HG03135 (cell line): ENCODE results near the gene BRSK2.

Experiments used
- ATAC-seq: cut with Tn5 transposase; IDR thresholded peaks from one replicate; pipeline ENCODE4 v1.9.1; 2021; ENCODE audit warnings: mild to moderate bottlenecking, moderate library complexity; ENCODE audit not compliant: unreplicated experiment

BRSK2 gene

DNA sequence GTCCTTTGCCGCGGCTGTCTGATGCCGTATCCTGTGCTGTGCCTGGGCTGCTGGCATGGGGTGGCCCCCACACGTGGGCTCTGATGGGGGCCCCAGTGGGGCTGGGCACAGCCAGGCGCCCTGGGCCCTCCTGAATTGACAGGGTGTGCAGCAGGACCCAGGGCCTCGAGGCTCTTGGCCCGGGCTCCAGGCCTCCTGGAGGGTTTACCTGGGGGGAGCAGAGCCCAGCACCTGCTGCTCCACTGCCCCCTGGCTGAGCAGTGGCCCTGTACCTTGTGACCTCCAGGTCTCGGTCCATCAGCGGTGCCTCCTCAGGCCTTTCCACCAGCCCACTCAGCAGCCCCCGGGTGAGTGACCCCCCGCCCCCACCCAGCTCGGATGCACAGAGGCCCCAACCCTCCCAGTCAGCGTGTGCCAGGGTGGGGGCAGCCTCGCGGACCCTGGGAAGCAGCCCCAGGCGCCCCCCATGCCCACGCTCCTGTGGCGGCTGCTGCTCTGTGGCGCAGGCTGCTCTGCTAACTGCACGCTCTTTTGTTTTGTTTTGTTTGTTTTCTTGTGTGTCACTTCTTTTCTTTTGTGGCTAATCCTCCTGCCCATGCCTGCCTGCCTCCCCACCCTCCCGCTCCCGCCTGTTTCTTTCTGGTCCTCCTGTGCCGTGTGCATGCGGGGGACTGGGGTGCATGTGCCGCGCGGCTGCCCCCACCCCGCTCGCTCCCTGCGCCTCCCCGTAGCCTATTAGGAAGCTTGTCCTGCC, 59.9 kb downstream of the BRSK2 start:
- ATAC-seq, result no peak

DNA sequence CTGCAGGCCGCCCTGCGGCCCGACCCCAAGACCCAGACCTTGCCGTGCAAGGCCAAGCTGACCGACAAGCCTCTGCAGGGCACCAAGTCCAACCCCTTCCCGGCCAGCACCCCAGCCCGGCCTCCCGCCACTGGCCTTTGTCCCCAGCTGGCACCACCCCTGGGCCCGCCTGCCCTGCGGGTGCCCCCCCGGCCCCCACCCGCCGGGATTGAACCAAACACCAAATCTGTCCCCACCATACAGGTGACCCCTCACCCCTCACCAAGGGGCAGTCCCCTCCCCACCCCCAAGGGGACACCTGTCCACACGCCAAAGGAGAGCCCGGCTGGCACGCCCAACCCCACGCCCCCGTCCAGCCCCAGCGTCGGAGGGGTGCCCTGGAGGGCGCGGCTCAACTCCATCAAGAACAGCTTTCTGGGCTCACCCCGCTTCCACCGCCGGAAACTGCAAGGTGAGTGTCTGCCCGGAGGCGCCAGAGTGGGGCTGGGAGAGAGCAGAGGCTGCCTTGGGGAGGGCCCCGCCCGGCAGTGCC, 60.7 kb downstream of the BRSK2 start:
- ATAC-seq, result no peak

DNA sequence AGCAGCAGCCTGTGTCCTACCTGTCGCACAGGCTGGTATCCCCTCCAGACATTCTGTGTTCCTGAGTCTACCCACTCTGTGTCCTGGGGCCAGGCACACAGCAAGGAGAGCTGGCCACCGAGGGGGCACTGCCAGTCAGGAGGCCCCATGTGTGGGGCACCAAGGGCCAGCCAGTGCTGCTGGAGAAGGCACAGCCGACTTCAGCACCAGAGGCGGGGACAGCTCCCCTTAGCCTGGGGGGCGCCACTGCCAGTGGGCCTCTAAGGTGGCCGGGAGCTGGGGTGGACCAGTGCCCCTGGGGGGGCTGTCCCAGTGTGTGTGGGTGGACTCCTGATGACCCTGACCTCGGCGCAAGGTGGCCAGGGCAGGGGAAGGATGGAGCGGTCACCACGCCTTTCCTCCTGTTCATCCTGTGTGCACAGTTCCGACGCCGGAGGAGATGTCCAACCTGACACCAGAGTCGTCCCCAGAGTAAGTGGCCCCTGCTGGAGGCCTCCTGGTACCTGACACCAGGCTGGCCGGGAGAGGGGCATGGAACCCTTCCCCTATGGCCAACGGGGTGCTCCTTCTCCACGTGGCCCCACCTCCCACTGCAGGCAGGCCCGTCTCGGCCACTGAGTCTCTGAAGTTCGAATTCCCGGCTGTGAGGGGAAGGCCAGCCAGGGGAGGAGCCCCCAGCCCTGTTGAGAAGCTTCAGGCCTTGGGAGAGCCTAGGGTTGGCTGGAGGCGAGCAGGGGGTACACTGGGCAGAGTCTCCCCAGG, 61.4 kb downstream of the BRSK2 start:
- ATAC-seq, result no peak

GRCh38 chr11:1451781-1452470, 62.2 kb downstream of the BRSK2 start:
- ATAC-seq, result no peak

- no peak for ATAC-seq
Observed at GRCh38 chr11:1452744-1453143, 63.0 kb downstream of the BRSK2 start.

- ATAC-seq, result no peak
Observed at GRCh38 chr11:1453611-1454034, 63.9 kb downstream of the BRSK2 start.

GRCh38 chr11:1454576-1454975, 64.8 kb downstream of the BRSK2 start:
- ATAC-seq, result no peak

- ATAC-seq, result no peak
Observed at GRCh38 chr11:1455032-1455762, 65.5 kb downstream of the BRSK2 start.

GRCh38 chr11:1455763-1456060, 66.0 kb downstream of the BRSK2 start:
- ATAC-seq, result no peak

- ATAC-seq, result no peak
Observed at GRCh38 chr11:1456176-1456575, 66.4 kb downstream of the BRSK2 start.

- no peak for ATAC-seq
Observed at GRCh38 chr11:1456596-1457325, 67.0 kb downstream of the BRSK2 start.

DNA sequence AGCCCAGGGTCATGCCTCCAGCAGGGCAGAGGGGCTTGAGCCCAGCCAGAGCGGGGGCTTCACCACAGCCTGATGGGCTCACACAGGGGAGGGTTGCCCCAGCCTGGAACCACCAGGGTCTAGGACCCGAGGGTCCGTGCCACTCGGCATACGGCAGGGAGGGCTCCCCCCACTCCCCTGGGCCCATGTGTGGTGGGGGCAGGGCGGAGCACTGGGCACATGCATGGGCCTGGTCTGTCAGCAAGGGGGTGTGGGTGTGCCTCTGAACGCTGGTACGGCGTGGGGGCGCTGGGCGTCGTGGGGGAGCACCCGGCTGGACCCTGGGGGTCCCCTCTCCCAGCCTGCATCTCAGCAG, 67.6 kb downstream of the BRSK2 start:
- no peak for ATAC-seq

DNA sequence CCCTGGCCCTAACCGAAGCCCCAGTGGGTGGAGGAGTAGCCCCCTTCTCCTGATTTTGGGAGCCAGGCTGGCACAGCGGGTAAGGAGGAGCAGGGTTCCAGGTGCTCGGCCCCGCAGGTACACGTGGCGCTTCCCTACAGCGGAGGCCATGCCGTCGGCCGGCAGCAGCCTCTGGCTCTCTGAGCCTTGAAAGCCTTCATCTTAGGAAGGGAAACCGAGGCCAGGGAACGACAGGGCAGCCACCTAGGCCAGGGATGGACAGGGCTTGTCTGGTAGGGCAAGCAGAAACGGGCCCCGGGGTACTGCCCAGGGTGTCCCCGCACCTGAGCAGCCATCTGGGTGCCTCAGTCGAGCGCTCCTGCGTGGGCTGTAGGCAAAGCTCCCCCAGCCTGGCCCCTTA, 68.1 kb downstream of the BRSK2 start:
- ATAC-seq, result no peak

- no peak for ATAC-seq
Observed at GRCh38 chr11:1458340-1459218, 68.8 kb downstream of the BRSK2 start.

GRCh38 chr11:1459219-1459575, 69.5 kb downstream of the BRSK2 start:
- no peak for ATAC-seq

- ATAC-seq, result no peak
Observed at GRCh38 chr11:1459764-1460395, 70.1 kb downstream of the BRSK2 start.

GRCh38 chr11:1460396-1460985, 70.8 kb downstream of the BRSK2 start:
- ATAC-seq, result no peak

- no peak for ATAC-seq
Observed at GRCh38 chr11:1460986-1461825, 71.5 kb downstream of the BRSK2 start.
